Body of pancreas (tissue), 4 donors: ENCODE measurements around the gene SEMA3A. TPM values are rescaled to one million over a fixed set of nuclear protein-coding genes. Genes with fewer than 3 reads are reported as not detected.

Source experiments
- ATAC-seq: fragments of 150-250 bp; one replicate; pipeline ENCODE4 v1.9.1; 2016
- DNase-seq, 4 donors: peaks; one replicate each; pipeline ENCODE4 v3.0.0-alpha.2; 2019
- H3K27ac ChIP-seq, 4 donors: fragments of 200-600 bp; sonication (generic); 1 replicate in 3 of 4; 2 replicates in 1 of 4; pipeline versions ENCODE4 v1.5.1 to v1.6.1; 2016 to 2019; ENCODE audit warnings: mild to moderate bottlenecking in 1 of 4, mixed read lengths in 1 of 4, moderate library complexity in 1 of 4
- H3K27me3 ChIP-seq, 2 donors: fragments of 200-600 bp; sonication (generic); one replicate each; pipeline ENCODE4 v1.6.0; 2016; ENCODE audit warnings: mild to moderate bottlenecking in 1 of 2
- H3K36me3 ChIP-seq, 2 donors: fragments of 200-600 bp; sonication (generic); replicated peaks in 1 of 2; 2 replicates each; pipeline ENCODE4 v1.5.1; 2016; ENCODE audit warnings: low read depth in 2 of 2; ENCODE audit not compliant: insufficient read depth in 1 of 2
- H3K4me1 ChIP-seq: fragments of 200-600 bp; sonication (generic); one replicate; pipeline ENCODE4 v1.6.0; 2016
- H3K4me3 ChIP-seq, 2 donors: fragments of 200-600 bp; sonication (generic); 1 replicate in 1 of 2; 2 replicates in 1 of 2; pipeline ENCODE4 v1.5.1; 2016 to 2019
- H3K9me3 ChIP-seq, 3 donors: fragments of 200-600 bp; sonication (generic); 1 replicate in 2 of 3; 2 replicates in 1 of 3; pipeline ENCODE4 v1.5.1; 2016
- POLR2A ChIP-seq, 3 donors: fragments of 450-650 bp; IDR thresholded peaks; one replicate each; pipeline ENCODE4 v1.6.1; 2016; ENCODE audit warnings: antibody characterized with exemption in 3 of 3, mild to moderate bottlenecking in 2 of 3
- WGBS, 2 donors: methylation state at CpG; one replicate each; pipeline ENCODE4 v1.1.5; 2017; 5-methylcytosine and 5-hydroxymethylcytosine counted together
- intact Hi-C: fragments of 100-400 bp; cut with DNase I; formaldehyde crosslinking; loops from one replicate; pipeline ENCODE4 v1.15.1; 2023
- total RNA-seq, 2 donors: library from RNA; depleted of rRNA; stranded (reverse); fragments of >200 nt; gene quantifications; one replicate each; pipeline ENCODE4 v1.1.0, GENCODE V29; 2016
- TF ChIP-seq, protein P1 (sequence below), 7 experiments: fragments of 450-650 bp in 4 of 7; fragments of 200-600 bp in 3 of 7; sonication (generic) in 3 of 7; IDR thresholded peaks; one replicate each; pipeline ENCODE4 v1.5.1; 2016 to 2019; ENCODE audit warnings: antibody characterized with exemption in 7 of 7

SEMA3A gene
- total RNA-seq, 2 donors from 2014 or later = 0.33 to 2.6 TPM

DNA sequence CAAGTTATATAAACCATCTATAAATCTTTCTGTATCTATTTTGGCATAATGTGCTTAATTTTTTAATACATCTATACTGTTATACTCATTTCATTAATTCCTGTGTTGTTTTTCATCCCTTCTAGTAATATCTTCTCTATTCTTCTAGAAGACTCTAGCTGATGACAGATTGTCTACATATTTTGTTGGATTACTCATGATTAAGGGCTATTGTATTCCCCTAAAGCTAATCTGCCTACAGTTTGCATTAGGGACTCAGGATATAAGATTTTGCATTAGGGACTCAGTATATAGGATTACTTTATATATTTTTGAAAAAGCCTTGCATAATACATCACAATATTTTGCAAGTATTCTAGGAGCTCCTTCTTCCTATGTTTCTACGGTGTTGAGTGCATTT, 8.3 kb upstream of the SEMA3A start:
- ATAC-seq (no peak), DNase-seq (no peak)
- 96 to 100% methylated on average over 1 of the region's 1 CpG for WGBS, 2 donors
- intact Hi-C loops = no loop called here
- H3K4me3 ChIP-seq = no peak overlapping the region
- H3K4me1 ChIP-seq = no peaks in the 10 kb centered on the region
- no peak overlapping the region for H3K27ac ChIP-seq
- no peaks in the 10 kb centered on the region for H3K27me3 ChIP-seq
- H3K36me3 ChIP-seq = no peaks in the 10 kb centered on the region
- TF ChIP-seq, protein P1, sequence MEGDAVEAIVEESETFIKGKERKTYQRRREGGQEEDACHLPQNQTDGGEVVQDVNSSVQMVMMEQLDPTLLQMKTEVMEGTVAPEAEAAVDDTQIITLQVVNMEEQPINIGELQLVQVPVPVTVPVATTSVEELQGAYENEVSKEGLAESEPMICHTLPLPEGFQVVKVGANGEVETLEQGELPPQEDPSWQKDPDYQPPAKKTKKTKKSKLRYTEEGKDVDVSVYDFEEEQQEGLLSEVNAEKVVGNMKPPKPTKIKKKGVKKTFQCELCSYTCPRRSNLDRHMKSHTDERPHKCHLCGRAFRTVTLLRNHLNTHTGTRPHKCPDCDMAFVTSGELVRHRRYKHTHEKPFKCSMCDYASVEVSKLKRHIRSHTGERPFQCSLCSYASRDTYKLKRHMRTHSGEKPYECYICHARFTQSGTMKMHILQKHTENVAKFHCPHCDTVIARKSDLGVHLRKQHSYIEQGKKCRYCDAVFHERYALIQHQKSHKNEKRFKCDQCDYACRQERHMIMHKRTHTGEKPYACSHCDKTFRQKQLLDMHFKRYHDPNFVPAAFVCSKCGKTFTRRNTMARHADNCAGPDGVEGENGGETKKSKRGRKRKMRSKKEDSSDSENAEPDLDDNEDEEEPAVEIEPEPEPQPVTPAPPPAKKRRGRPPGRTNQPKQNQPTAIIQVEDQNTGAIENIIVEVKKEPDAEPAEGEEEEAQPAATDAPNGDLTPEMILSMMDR (IDR thresholded peaks at IDR 0.05) = no peak
- TF ChIP-seq POLR2A (IDR thresholded peaks at IDR 0.05) = no peak
- no peaks in the 10 kb centered on the region for H3K9me3 ChIP-seq

DNA sequence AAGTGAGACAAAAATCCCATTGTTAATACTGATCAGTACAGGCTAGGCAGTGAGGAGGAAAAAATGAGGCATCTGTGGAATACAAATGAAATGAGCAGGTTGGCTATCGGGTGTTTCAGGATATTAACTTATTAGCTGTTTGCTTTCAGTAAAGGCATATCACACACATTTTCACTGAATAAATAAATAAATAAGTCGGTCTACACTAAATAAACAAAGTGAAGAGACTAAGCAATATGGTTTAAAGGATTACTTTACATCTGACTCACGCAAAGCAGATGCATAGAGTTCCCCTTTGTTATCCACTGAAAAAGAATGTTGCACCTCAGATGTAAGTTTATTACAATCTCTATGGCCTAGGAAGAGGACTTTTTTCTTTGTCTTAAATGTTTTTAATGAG, 6.3 kb upstream of the SEMA3A start:
- Histone ChIP-seq H3K27ac (no peak overlapping the region), H3K36me3 (no peaks in the 10 kb centered on the region), H3K4me1 (no peaks in the 10 kb centered on the region), H3K27me3 (no peaks in the 10 kb centered on the region), H3K4me3 (no peak overlapping the region), H3K9me3 (no peaks in the 10 kb centered on the region)
- intact Hi-C loops = no loop called here
- TF ChIP-seq, protein P1 (IDR thresholded peaks at IDR 0.05) = no peak
- no peak for TF ChIP-seq POLR2A (IDR thresholded peaks at IDR 0.05)
- WGBS, 2 donors = 56% methylated on average over 3 of the region's 3 CpGs
- DNase-seq = no peak
- no peak for ATAC-seq

DNA sequence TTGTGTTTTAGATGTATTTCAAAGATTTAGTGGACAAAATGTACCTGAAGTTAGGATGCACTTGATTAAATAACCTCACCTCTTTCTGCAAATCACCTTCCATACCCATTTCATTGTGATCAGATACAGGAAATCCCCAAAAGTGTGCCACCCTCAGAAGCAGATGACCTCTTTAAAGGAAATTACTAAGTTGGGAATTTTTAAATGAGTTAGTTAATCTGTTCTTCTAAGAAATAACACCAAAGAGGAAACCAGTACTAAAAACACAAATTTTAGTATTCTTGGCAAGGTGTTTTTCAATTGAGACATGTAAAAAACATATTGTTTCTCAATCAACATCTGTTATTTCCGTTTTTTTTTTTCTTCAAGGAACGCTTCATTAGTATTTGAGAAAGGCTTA, 4.6 kb upstream of the SEMA3A start:
- Histone ChIP-seq H3K27me3 (peaks cover 0 to 7% of the 10 kb centered on the region in 2 donors), H3K36me3 (no peaks in the 10 kb centered on the region), H3K9me3 (no peaks in the 10 kb centered on the region), H3K4me1 (peaks cover 4% of the 10 kb centered on the region), H3K4me3 (no peak overlapping the region), H3K27ac (no peak overlapping the region)
- ATAC-seq = no peak
- no peak for DNase-seq
- intact Hi-C loops = no loop called here
- no peak for TF ChIP-seq POLR2A (IDR thresholded peaks at IDR 0.05)
- TF ChIP-seq, protein P1 (IDR thresholded peaks at IDR 0.05) = no peak
- WGBS, 2 donors = 46 to 55% methylated on average over 2 of the region's 2 CpGs

DNA sequence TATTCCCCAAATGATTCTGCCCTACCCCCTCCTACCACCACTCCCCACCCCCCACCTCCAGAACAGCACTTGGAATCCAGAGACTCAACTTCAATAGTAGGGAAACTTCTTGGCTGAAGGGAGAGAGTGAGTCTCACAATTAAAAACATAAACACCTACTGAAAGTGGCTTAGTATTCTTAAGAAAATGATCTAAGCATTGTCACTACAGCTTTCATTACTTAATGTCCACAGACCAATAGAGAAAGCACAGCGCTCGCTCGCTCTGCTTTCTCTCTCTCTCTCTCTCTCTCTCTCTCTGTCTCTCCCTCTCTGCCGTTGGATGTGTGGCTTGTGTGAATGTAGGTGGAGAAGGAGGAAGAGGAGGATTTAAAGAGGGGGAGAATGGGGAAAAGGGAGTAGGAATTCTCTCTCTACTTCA, 1.5 kb upstream of the SEMA3A start:
- no peak for TF ChIP-seq POLR2A (IDR thresholded peaks at IDR 0.05)
- TF ChIP-seq, protein P1 (IDR thresholded peaks at IDR 0.05) = no peak
- WGBS, 2 donors = 36 to 43% methylated on average over 4 of the region's 4 CpGs
- ATAC-seq (no peak), DNase-seq (no peak)
- Histone ChIP-seq H3K9me3 (no peaks in the 10 kb centered on the region), H3K4me3 (no peak overlapping the region), H3K27me3 (peaks cover 0 to 9% of the 10 kb centered on the region in 2 donors), H3K4me1 (peaks cover 6% of the 10 kb centered on the region), H3K36me3 (no peaks in the 10 kb centered on the region), H3K27ac (no peak overlapping the region)
- intact Hi-C loops = no loop called here

DNA sequence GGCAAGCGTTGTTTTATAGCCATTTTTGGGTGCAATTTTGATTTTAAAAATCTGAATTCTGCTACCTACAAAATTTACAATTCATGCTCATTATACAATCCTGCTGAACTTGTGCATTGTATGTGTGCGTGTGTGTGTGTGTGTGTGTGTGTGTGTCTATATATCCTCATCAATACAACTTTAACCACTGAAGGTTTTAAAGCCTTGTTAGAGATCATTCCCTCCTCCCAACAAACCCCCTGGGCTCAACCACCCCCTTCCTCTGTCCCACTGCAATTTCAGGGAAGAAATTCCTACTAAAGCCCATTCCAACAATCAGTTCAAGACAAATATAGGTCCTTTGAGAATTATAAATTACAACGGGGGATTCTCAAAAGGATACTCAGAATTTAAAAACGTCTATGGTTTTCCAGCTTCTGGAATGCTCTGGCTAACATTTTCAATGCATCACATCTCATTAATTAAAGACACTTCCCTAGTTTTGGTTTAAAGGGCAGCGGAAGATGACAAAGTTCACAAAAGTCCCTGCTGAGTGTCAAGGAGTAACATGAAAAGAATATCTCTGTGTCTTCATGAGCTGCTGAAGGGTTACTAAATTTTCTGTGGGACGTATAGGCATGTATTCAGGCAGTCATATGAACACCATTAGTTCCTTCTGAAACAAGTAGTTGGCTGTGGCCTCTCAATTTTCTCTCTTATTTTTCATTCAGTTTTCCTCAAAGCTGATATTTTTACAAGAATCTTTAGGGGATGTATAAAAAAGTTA, 889 bp upstream of the SEMA3A start:
- Histone ChIP-seq H3K9me3 (no peaks in the 10 kb centered on the region), H3K4me1 (peaks cover 6% of the 10 kb centered on the region), H3K4me3 (no peak overlapping the region), H3K27me3 (peaks cover 0 to 9% of the 10 kb centered on the region in 2 donors), H3K36me3 (no peaks in the 10 kb centered on the region), H3K27ac (no peak overlapping the region)
- intact Hi-C loops = no loop called here
- TF ChIP-seq, protein P1 (IDR thresholded peaks at IDR 0.05) = no peak
- TF ChIP-seq POLR2A (IDR thresholded peaks at IDR 0.05) = no peak
- ATAC-seq (no peak), DNase-seq (no peak)
- 29 to 30% methylated on average over 6 of the region's 6 CpGs for WGBS, 2 donors
